PC-9 (cell line): ENCODE results near the gene LSM4. TPM values are rescaled to one million over a fixed set of nuclear protein-coding genes. Genes with fewer than 3 reads are reported as not detected.

Experiments used
- BruUV-seq: library from RNA; stranded (reverse); fragments of 400-500 nt; replicated peaks from 2 replicates; lab custom pipeline; 2021; lab: Mats Ljungman, UMichigan
- CTCF ChIA-PET: fragments of 300-600 bp; sonication (Branson Sonifier 250); formaldehyde crosslinking; loops from one replicate; lab custom pipeline; 2022; ENCODE audit warnings: antibody characterized with exemption; lab: Charles Lee
- POLR2A ChIA-PET: fragments of 300-600 bp; sonication (Branson Sonifier 250); formaldehyde crosslinking; loops from one replicate; lab custom pipeline; 2022; ENCODE audit warnings: antibody characterized with exemption; ENCODE audit not compliant: unreplicated experiment; lab: Charles Lee
- DNase-seq, 2 experiments: peaks; one replicate each; pipeline versions ENCODE4 v3.0.0 to v3.0.0-alpha.2; 2015 to 2022; ENCODE audit warnings: mixed read lengths in 1 of 2
- H2AFZ ChIP-seq: fragments of 200-600 bp; sonication (generic); 2 replicates; pipeline ENCODE4 v1.8.1; 2017; ENCODE audit warnings: antibody characterized with exemption
- H3F3A ChIP-seq: fragments of 200-600 bp; sonication (generic); 2 replicates; pipeline ENCODE4 v1.8.1; 2017; ENCODE audit warnings: antibody characterized with exemption, mild to moderate bottlenecking, low read depth; ENCODE audit not compliant: insufficient read depth
- H3K27ac ChIP-seq: fragments of 200-600 bp; sonication (generic); 2 replicates; pipeline ENCODE4 v1.6.1; 2016; ENCODE audit warnings: mixed run types
- H3K27me3 ChIP-seq: fragments of 200-600 bp; sonication (generic); 2 replicates; pipeline ENCODE4 v1.6.1; 2016; ENCODE audit warnings: low read depth, mixed run types; ENCODE audit not compliant: insufficient read depth
- H3K36me3 ChIP-seq: fragments of 200-600 bp; sonication (generic); 2 replicates; pipeline ENCODE4 v1.6.1; 2016; ENCODE audit warnings: low read depth, mixed run types
- H3K4me1 ChIP-seq: fragments of 200-600 bp; sonication (generic); replicated peaks from 2 replicates; pipeline ENCODE4 v1.6.1; 2016; ENCODE audit warnings: mixed run types; ENCODE audit not compliant: insufficient read depth
- H3K4me2 ChIP-seq: fragments of 200-600 bp; sonication (generic); 2 replicates; pipeline ENCODE4 v1.6.1; 2017; ENCODE audit warnings: mixed run types
- H3K4me3 ChIP-seq: fragments of 200-600 bp; sonication (generic); 2 replicates; pipeline ENCODE4 v1.6.1; 2016; ENCODE audit warnings: mixed run types
- H3K79me2 ChIP-seq: fragments of 200-600 bp; sonication (generic); 2 replicates; pipeline ENCODE4 v1.6.1; 2017; ENCODE audit warnings: low read depth, mixed run types
- H3K9me2 ChIP-seq: fragments of 200-600 bp; sonication (generic); 2 replicates; pipeline ENCODE4 v1.8.1; 2017; ENCODE audit warnings: mild to moderate bottlenecking; ENCODE audit not compliant: insufficient read depth
- H3K9me3 ChIP-seq: fragments of 200-600 bp; sonication (generic); 2 replicates; pipeline ENCODE4 v1.8.1; 2016; ENCODE audit warnings: low read depth; ENCODE audit not compliant: insufficient read depth
- H4K20me1 ChIP-seq: fragments of 200-600 bp; sonication (generic); 2 replicates; pipeline ENCODE4 v1.8.1; 2017; ENCODE audit not compliant: insufficient read depth
- CTCF ChIP-seq: fragments of 200-600 bp; sonication (generic); conservative IDR thresholded peaks from 2 replicates; pipeline ENCODE4 v1.6.1; 2017; ENCODE audit warnings: mixed run types, antibody characterized with exemption, mild to moderate bottlenecking, moderate library complexity
- EZH2 ChIP-seq: fragments of 200-600 bp; sonication (generic); IDR thresholded peaks from 2 replicates; pipeline ENCODE4 v1.8.0; 2017; ENCODE audit warnings: antibody characterized with exemption, low read depth
- intact Hi-C: fragments of 100-400 bp; cut with micrococcal nuclease; formaldehyde crosslinking; loops from one replicate; pipeline ENCODE4 v1.10.0; 2022; ENCODE audit not compliant: unreplicated experiment
- total RNA-seq: library from RNA; stranded (reverse); gene quantifications from 2 replicates; pipeline ENCODE4 v1.2.3, GENCODE V29; 2021

The LSM4 gene
- total RNA-seq, 1 experiment from 2014 or later = 323 TPM

GRCh38 chr19:18292462-18292809 lies 30.4 kb downstream of the LSM4 start:
- H3K4me2 ChIP-seq = peak overlapping the region; percentile 91
- BruUV-seq = no TSS peak
- no peaks in the 10 kb centered on the region for H3K79me2 ChIP-seq
- ChIA-PET CTCF (interaction anchor here (0.7 to 1.3 kb wide), 3 partner anchors 13 to 36 kb away, joined by 3 to 12 read pairs (median 4); no protein-coding TSS in a partner anchor), POLR2A (interaction anchor here (0.6 to 1.6 kb wide), 6 partner anchors 9 to 39 kb away, joined by 8 to 36 read pairs (median 30); partner anchors contain the start of gene JUND)
- peak; percentile 20 to 51 for DNase-seq
- no peaks in the 10 kb centered on the region for H3K36me3 ChIP-seq
- TF ChIP-seq CTCF = no peak
- TF ChIP-seq EZH2 = no peak
- peak overlapping the region; percentile 58 for H3K27ac ChIP-seq
- H3K27me3 ChIP-seq = no peaks in the 10 kb centered on the region
- peak overlapping the region; percentile 62 for H3K4me3 ChIP-seq
- intact Hi-C loops = loop anchor here (1.0 kb wide), 1 partner anchor 10 kb away; no protein-coding TSS in a partner anchor
- no peaks in the 10 kb centered on the region for H3K9me3 ChIP-seq
- H4K20me1 ChIP-seq = no peaks in the 10 kb centered on the region
- peaks cover 13% of the 10 kb centered on the region for H3K4me1 ChIP-seq
- no peaks in the 10 kb centered on the region for H3K9me2 ChIP-seq
- peaks cover 42% of the 10 kb centered on the region for H3F3A ChIP-seq
- peak overlapping the region; percentile 91 for H2AFZ ChIP-seq

- Histone ChIP-seq H3K9me3 (no peaks in the 10 kb centered on the region), H3K4me2 (peak overlapping the region; percentile 91), H3K27me3 (no peaks in the 10 kb centered on the region), H3F3A (peaks cover 44% of the 10 kb centered on the region), H3K27ac (peak overlapping the region; percentile 58), H3K36me3 (no peaks in the 10 kb centered on the region), H2AFZ (peak overlapping the region; percentile 91), H3K4me1 (peaks cover 13% of the 10 kb centered on the region), H3K4me3 (peak overlapping the region; percentile 62), H4K20me1 (no peaks in the 10 kb centered on the region), H3K9me2 (no peaks in the 10 kb centered on the region), H3K79me2 (no peaks in the 10 kb centered on the region)
- TSS peak; percentile 96 for BruUV-seq
- peak; percentile 52 to 69 for DNase-seq
- intact Hi-C loops = loop anchor here (1.0 kb wide), 1 partner anchor 10 kb away; no protein-coding TSS in a partner anchor
- ChIA-PET CTCF (interaction anchor here (0.6 to 1.3 kb wide), 4 partner anchors 12 to 100 kb away, joined by 3 to 12 read pairs (median 4); no protein-coding TSS in a partner anchor), POLR2A (interaction anchor here (1.1 to 1.6 kb wide), 4 partner anchors 10 to 13 kb away, joined by 8 to 36 read pairs (median 30); partner anchors contain the start of gene JUND)
- TF ChIP-seq EZH2 = no peak
- TF ChIP-seq CTCF = no peak
These were observed 31.1 kb downstream of the LSM4 start for GRCh38 chr19:18291590-18292461.

GRCh38 chr19:18291019-18291524 lies 31.8 kb downstream of the LSM4 start:
- H3K4me1 ChIP-seq = peaks cover 13% of the 10 kb centered on the region
- peak overlapping the region; percentile 91 for H3K4me2 ChIP-seq
- no peaks in the 10 kb centered on the region for H3K27me3 ChIP-seq
- no peaks in the 10 kb centered on the region for H3K79me2 ChIP-seq
- no TSS peak for BruUV-seq
- no peak overlapping the region for H3K4me3 ChIP-seq
- peaks cover 48% of the 10 kb centered on the region for H3F3A ChIP-seq
- H3K9me3 ChIP-seq = no peaks in the 10 kb centered on the region
- no peaks in the 10 kb centered on the region for H4K20me1 ChIP-seq
- H3K9me2 ChIP-seq = no peaks in the 10 kb centered on the region
- intact Hi-C loops = no loop called here
- DNase-seq = no peak
- TF ChIP-seq EZH2 (no peak), CTCF (no peak)
- H2AFZ ChIP-seq = no peak overlapping the region
- CTCF ChIA-PET = no interaction called here
- H3K27ac ChIP-seq = no peak overlapping the region
- POLR2A ChIA-PET = no interaction called here
- no peaks in the 10 kb centered on the region for H3K36me3 ChIP-seq
